Prostate gland (tissue), 2 donors: Measurements from ENCODE around the gene EPHB2. TPM values are rescaled to one million over a fixed set of nuclear protein-coding genes. Genes with fewer than 3 reads are reported as not detected.
A peak's percentile ranks its signal among the peaks of the same experiment; 100 is the strongest.

Source experiments
- DNase-seq: peaks from one replicate; pipeline ENCODE4 v3.0.0-alpha.2; 2019; ENCODE audit warnings: low spot score
- H3K27ac ChIP-seq, 2 donors: fragments of 200-600 bp; sonication (generic); 2 replicates each; pipeline ENCODE4 v1.5.1; 2017 to 2019
- H3K27me3 ChIP-seq: fragments of 200-600 bp; sonication (generic); replicated peaks from 2 replicates; pipeline ENCODE4 v1.5.1; 2019; ENCODE audit not compliant: insufficient read depth
- H3K36me3 ChIP-seq, 2 donors: fragments of 200-600 bp; sonication (generic); 1 replicate in 1 of 2; 2 replicates in 1 of 2; pipeline versions ENCODE4 v1.5.1 to v1.8.1; 2017 to 2019
- H3K4me1 ChIP-seq: fragments of 200-600 bp; sonication (generic); replicated peaks from 2 replicates; pipeline ENCODE4 v1.5.1; 2019
- H3K4me3 ChIP-seq, 2 donors: fragments of 200-600 bp; sonication (generic); 2 replicates each; pipeline ENCODE4 v1.5.1; 2017 to 2019
- H3K9me3 ChIP-seq: fragments of 200-600 bp; sonication (generic); 2 replicates; pipeline ENCODE4 v1.5.1; 2017
- CTCF ChIP-seq, 4 experiments: fragments of 200-600 bp in 2 of 4; fragments of 450-650 bp in 2 of 4; sonication (generic) in 2 of 4; IDR thresholded peaks; 1 replicate in 3 of 4; 2 replicates in 1 of 4; pipeline ENCODE4 v1.5.1; 2016 to 2019; ENCODE audit warnings: antibody characterized with exemption in 4 of 4, mild to moderate bottlenecking in 2 of 4, moderate library complexity in 2 of 4
- POLR2A ChIP-seq: fragments of 450-650 bp; IDR thresholded peaks from one replicate; pipeline ENCODE4 v1.6.1; 2016; ENCODE audit warnings: antibody characterized with exemption, mild to moderate bottlenecking
- POLR2AphosphoS5 ChIP-seq: sonication (generic); formaldehyde crosslinking; IDR thresholded peaks from one replicate; pipeline ENCODE4 v1.6.1; 2017; ENCODE audit warnings: antibody characterized with exemption
- WGBS: methylation state at CpG from one replicate; pipeline ENCODE4 v1.1.5; 2018; 5-methylcytosine and 5-hydroxymethylcytosine counted together
- intact Hi-C: fragments of 100-400 bp; cut with DNase I; formaldehyde crosslinking; loops from one replicate; pipeline ENCODE4 v1.14.2; 2022
- total RNA-seq, 2 donors: library from RNA; depleted of rRNA; stranded (reverse); fragments of >200 nt; gene quantifications; one replicate each; pipeline ENCODE4 v1.1.0, GENCODE V29; 2016

The EPHB2 gene
- total RNA-seq, 2 donors from 2014 or later, result 6.4 to 7.4 TPM

- DNase-seq, result no peak
- no peak overlapping the region for H3K27ac ChIP-seq
- intact Hi-C loops, result no loop called here
- no peaks in the 10 kb centered on the region for H3K9me3 ChIP-seq
- no peaks in the 10 kb centered on the region for H3K36me3 ChIP-seq
- no peaks in the 10 kb centered on the region for H3K4me1 ChIP-seq
- H3K27me3 ChIP-seq, result no peaks in the 10 kb centered on the region
- peak overlapping the region; percentile 33 to 39 for H3K4me3 ChIP-seq
- 47% methylated on average over 19 of the region's 53 CpGs for WGBS
- TF ChIP-seq CTCF (IDR thresholded peaks at IDR 0.05), result peak in 1 of 4 experiments; percentile 7
- TF ChIP-seq POLR2A, result no peak
Observed at GRCh38 chr1:22711591-22712501, 1.2 kb downstream of the EPHB2 start.

GRCh38 chr1:22712502-22713271, 2.0 kb downstream of the EPHB2 start:
- H3K4me1 ChIP-seq, result no peaks in the 10 kb centered on the region
- WGBS, result 74% methylated on average over 19 of the region's 19 CpGs
- no peak overlapping the region for H3K4me3 ChIP-seq
- no peaks in the 10 kb centered on the region for H3K9me3 ChIP-seq
- H3K27me3 ChIP-seq, result no peaks in the 10 kb centered on the region
- H3K27ac ChIP-seq, result no peak overlapping the region
- TF ChIP-seq POLR2AphosphoS5 (no peak), POLR2A (no peak), CTCF (IDR thresholded peaks at IDR 0.05) (no peak)
- intact Hi-C loops, result no loop called here
- no peak for DNase-seq
- no peaks in the 10 kb centered on the region for H3K36me3 ChIP-seq

- no peaks in the 10 kb centered on the region for H3K27me3 ChIP-seq
- no peaks in the 10 kb centered on the region for H3K36me3 ChIP-seq
- 88% methylated on average over 3 of the region's 3 CpGs for WGBS
- no peaks in the 10 kb centered on the region for H3K4me1 ChIP-seq
- H3K4me3 ChIP-seq, result no peak overlapping the region
- TF ChIP-seq POLR2A, result no peak
- H3K9me3 ChIP-seq, result no peaks in the 10 kb centered on the region
- no peak for DNase-seq
- intact Hi-C loops, result no loop called here
- H3K27ac ChIP-seq, result no peak overlapping the region
Observed at GRCh38 chr1:22714455-22714854, 3.8 kb downstream of the EPHB2 start.

- TF ChIP-seq POLR2A (no peak), CTCF (IDR thresholded peaks at IDR 0.05) (no peak), POLR2AphosphoS5 (no peak)
Observed at GRCh38 chr1:22717037-22717760, 6.6 kb downstream of the EPHB2 start.

More at GRCh38 chr1:22717037-22717760, 6.6 kb downstream of the EPHB2 start:
- Histone ChIP-seq H3K4me3 (no peak overlapping the region), H3K36me3 (no peaks in the 10 kb centered on the region), H3K27me3 (no peaks in the 10 kb centered on the region), H3K27ac (no peak overlapping the region), H3K4me1 (no peaks in the 10 kb centered on the region), H3K9me3 (no peaks in the 10 kb centered on the region)
- WGBS, result 58% methylated on average over 11 of the region's 11 CpGs
- intact Hi-C loops, result no loop called here
- no peak for DNase-seq
